ENCODE measurements around the gene GNG7.

DNA sequence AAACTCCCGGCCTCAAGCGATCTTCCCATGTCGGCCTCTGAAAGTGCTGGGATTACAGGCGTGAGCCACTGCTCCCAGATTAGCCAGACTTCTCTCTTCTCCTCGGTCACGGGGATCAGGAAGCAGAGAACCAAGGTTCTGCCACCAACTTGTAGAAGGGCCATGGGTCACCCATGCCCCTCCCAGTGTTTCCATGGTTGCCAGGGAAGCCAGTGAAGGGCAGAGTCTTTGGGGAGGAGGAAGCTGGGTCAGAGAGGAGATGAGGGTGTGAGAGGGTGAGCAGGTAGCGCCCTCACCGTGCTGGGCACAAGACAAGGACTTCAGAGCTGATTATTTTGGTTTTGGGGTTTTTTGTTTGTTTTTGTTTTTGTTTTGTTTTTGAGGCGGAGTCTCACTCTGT, 77.1 kb downstream of the GNG7 start:
- TF ChIP-seq, protein P1, sequence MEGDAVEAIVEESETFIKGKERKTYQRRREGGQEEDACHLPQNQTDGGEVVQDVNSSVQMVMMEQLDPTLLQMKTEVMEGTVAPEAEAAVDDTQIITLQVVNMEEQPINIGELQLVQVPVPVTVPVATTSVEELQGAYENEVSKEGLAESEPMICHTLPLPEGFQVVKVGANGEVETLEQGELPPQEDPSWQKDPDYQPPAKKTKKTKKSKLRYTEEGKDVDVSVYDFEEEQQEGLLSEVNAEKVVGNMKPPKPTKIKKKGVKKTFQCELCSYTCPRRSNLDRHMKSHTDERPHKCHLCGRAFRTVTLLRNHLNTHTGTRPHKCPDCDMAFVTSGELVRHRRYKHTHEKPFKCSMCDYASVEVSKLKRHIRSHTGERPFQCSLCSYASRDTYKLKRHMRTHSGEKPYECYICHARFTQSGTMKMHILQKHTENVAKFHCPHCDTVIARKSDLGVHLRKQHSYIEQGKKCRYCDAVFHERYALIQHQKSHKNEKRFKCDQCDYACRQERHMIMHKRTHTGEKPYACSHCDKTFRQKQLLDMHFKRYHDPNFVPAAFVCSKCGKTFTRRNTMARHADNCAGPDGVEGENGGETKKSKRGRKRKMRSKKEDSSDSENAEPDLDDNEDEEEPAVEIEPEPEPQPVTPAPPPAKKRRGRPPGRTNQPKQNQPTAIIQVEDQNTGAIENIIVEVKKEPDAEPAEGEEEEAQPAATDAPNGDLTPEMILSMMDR (conservative IDR thresholded peaks at IDR 0.05 in 1 of 2, IDR thresholded peaks at IDR 0.05 in 1 of 2; ENCODE audit: extremely low read depth in 1 of 2, insufficient read depth in 1 of 2, low read depth in 1 of 2, low read length in 2 of 2): no peak
- no peak for TF ChIP-seq EZH2 (IDR thresholded peaks at IDR 0.05; ENCODE audit: borderline replicate concordance, low read length)

Measured in mammary epithelial cell (primary cell).